ENCODE results near the gene AKT1. TPM values are rescaled to one million over a fixed set of nuclear protein-coding genes. Genes with fewer than 3 reads are reported as not detected.

Gene AKT1
- total RNA-seq, 1 donor from 2014 or later = 144 TPM

DNA sequence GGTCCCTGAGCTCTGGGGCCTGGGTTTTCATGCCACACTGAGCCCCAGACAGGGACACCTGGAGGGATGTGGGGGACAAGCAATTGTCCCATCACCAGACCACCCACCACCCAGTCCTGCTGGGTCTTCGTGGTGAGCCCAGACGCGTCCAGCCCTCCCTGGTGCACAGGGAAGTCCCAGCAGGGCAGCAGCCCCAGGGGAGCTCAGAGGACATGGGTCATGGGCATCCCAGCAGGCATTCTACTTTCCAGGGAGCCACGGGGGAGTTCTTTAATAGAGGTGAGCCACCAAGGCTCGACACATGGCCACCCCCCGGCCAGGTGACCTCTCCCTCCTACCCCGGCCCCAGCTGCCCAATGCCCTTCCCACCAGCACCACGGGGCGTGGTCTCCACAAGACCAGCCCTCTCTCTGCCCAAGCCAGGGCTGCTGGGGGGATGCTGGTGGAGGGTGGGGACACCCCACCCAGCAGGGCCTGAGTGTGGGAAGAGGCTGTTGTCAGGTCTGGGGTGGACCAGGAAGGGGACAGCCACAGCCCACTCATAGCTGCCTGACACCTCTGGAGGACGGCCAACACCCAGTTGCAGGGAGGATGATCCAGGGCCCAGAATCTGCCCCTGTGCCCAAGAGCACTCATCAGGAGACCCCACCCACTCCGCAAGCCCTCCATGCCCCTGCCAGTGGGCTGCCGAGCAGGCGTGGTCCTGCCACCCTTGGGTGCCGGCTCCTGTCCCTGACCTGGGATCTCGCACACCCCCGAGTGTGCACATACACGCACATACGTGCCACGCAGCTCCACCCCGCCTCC is 14.1 kb downstream of the AKT1 start:
- TF ChIP-seq, protein P1, sequence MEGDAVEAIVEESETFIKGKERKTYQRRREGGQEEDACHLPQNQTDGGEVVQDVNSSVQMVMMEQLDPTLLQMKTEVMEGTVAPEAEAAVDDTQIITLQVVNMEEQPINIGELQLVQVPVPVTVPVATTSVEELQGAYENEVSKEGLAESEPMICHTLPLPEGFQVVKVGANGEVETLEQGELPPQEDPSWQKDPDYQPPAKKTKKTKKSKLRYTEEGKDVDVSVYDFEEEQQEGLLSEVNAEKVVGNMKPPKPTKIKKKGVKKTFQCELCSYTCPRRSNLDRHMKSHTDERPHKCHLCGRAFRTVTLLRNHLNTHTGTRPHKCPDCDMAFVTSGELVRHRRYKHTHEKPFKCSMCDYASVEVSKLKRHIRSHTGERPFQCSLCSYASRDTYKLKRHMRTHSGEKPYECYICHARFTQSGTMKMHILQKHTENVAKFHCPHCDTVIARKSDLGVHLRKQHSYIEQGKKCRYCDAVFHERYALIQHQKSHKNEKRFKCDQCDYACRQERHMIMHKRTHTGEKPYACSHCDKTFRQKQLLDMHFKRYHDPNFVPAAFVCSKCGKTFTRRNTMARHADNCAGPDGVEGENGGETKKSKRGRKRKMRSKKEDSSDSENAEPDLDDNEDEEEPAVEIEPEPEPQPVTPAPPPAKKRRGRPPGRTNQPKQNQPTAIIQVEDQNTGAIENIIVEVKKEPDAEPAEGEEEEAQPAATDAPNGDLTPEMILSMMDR (IDR thresholded peaks at IDR 0.05; ENCODE audit: borderline replicate concordance) = no peak
- H3K4me1 ChIP-seq = peaks cover 16% of the 10 kb centered on the region
- DNase-seq = no peak
- H3K4me3 ChIP-seq = no peak overlapping the region
- intact Hi-C loops (cut with micrococcal nuclease) = no loop called here
- H3K27ac ChIP-seq (replicated peaks) = no peak overlapping the region
- H3K27me3 ChIP-seq (ENCODE audit: low read depth) = no peaks in the 10 kb centered on the region
- peaks cover 29% of the 10 kb centered on the region for H3K36me3 ChIP-seq
- no peaks in the 10 kb centered on the region for H3K9me3 ChIP-seq (replicated peaks)

DNA sequence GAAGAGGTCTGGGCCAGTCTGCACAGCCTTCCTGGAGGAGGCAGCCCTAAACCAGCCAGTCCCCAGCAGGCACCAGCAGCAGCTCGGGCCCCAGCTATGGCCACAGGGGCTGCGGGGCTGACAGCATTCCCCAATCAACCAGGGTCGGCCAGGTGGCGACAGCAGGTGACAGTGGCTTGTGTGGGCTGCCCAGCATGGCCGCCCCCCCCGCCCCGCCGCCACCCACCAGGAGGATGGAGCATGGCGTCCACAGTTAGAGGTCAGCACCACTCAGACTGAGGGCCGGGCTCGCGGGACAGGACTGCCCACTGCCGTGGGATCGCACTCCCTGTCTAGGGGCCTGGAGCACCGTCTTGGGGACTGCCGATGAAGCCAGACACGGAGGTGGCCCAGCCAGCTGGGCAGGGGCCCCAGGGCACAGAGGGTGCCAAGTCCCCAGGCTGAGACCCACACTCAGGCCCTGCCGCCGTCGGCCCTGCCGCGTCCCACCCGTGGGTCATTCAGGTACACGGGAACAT is 15.0 kb downstream of the AKT1 start:
- peaks cover 33% of the 10 kb centered on the region for H3K36me3 ChIP-seq

DNA sequence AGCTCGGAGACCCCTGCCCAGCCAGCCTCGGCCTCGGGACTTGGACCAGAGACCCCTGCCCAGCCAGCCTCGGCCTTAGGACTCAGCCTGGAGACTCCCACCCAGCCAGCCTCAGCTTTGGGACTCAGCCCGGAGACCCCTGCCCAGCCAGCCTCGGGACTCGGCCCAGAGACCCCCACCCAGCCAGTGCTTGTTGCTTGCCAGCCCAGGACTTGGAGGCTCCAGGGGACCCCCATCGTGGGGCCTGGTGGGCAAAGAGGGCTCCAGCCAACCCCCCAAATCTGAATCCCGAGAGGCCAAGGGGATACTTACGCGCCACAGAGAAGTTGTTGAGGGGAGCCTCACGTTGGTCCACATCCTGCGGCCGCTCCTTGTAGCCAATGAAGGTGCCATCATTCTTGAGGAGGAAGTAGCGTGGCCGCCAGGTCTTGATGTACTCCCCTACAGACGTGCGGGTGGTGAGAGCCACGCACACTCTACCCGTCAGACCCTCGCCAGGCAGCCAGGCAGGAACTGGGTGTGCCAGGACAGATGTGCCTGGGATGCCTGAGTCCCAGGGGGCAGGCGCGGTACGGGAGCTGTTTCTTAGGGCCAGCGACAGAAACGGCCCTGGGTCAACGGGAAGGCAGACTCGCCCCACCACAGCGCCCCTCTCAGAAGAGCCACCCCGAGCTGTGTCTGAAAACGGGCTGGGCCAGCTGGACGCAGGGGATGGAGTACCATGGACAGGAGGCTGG is 15.6 kb downstream of the AKT1 start:
- H3K27ac ChIP-seq (replicated peaks) = no peak overlapping the region
- TF ChIP-seq, protein P1 (IDR thresholded peaks at IDR 0.05; ENCODE audit: borderline replicate concordance) = no peak
- no peak for DNase-seq
- peaks cover 3% of the 10 kb centered on the region for H3K4me1 ChIP-seq
- intact Hi-C loops (cut with micrococcal nuclease) = no loop called here
- no peaks in the 10 kb centered on the region for H3K27me3 ChIP-seq (ENCODE audit: low read depth)
- H3K4me3 ChIP-seq = no peak overlapping the region
- H3K36me3 ChIP-seq = peaks cover 39% of the 10 kb centered on the region
- no peaks in the 10 kb centered on the region for H3K9me3 ChIP-seq (replicated peaks)

More for the DNA sequence above, 15.0 kb downstream of the AKT1 start:
- H3K4me1 ChIP-seq = peaks cover 9% of the 10 kb centered on the region
- intact Hi-C loops (cut with micrococcal nuclease) = no loop called here
- TF ChIP-seq, protein P1 (IDR thresholded peaks at IDR 0.05; ENCODE audit: borderline replicate concordance) = no peak
- DNase-seq = no peak
- H3K27ac ChIP-seq (replicated peaks) = no peak overlapping the region
- no peak overlapping the region for H3K4me3 ChIP-seq
- H3K9me3 ChIP-seq (replicated peaks) = no peaks in the 10 kb centered on the region
- no peaks in the 10 kb centered on the region for H3K27me3 ChIP-seq (ENCODE audit: low read depth)

DNA sequence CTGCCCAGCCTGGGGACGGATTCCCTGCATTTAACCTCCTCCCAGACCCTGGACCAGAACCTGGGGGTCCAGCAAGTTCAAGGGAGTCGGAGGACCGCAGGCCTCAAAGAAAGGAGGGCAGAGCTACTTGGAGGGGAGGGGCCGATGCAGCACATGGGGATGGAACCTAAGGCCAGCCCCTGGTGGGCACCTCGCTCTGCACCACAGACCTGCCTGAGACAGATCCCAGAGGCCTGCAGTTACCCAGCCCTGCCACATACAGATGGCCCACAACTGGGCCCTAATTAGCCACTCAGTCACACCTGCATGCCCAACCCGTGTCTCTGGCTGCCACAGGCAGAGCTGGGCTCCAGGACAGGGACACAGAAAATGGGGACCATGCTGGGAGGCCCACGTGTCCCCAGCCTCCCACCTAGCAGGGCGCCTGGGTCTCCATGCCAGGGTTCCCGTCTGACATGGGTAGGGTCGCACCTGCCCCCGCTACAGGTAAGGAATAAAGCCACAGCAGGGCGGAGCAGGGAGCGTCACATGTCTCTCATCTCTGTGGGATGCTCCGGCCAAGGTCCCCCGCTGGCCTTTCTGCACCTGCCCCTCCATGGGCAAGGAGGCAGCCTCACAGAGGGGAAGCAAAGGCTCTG is 16.7 kb downstream of the AKT1 start:
- peaks cover 45% of the 10 kb centered on the region for H3K36me3 ChIP-seq

DNA sequence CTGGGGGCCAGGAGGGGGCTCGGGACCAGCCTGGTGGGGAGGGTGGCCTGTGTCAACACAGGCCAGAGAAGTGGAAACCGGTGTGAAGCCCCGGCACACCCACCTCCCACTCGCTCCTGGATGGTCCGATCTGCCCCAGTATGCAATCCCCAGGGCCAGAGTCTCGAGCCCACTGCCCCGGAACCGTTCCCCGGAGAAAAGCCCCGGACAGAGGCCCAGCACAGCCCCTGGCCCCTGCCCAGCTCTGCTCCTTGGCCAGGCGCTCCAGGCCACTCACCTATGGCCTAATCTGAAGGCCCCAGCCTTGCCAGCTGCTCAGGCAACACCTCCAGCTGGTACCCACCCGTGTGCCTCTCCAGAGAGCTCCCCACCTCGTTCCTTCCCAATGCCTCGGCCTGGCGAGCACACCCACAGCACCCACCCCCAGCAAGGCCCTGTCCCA is 17.7 kb downstream of the AKT1 start:
- H3K27me3 ChIP-seq (ENCODE audit: low read depth) = no peaks in the 10 kb centered on the region
- TF ChIP-seq, protein P1 (IDR thresholded peaks at IDR 0.05; ENCODE audit: borderline replicate concordance) = no peak
- no peak for DNase-seq
- H3K4me3 ChIP-seq = no peak overlapping the region
- no peak overlapping the region for H3K27ac ChIP-seq (replicated peaks)
- H3K36me3 ChIP-seq = peaks cover 55% of the 10 kb centered on the region
- no peaks in the 10 kb centered on the region for H3K4me1 ChIP-seq
- no peaks in the 10 kb centered on the region for H3K9me3 ChIP-seq (replicated peaks)
- intact Hi-C loops (cut with micrococcal nuclease) = no loop called here

More for the DNA sequence above, 16.7 kb downstream of the AKT1 start:
- DNase-seq = no peak
- TF ChIP-seq, protein P1 (IDR thresholded peaks at IDR 0.05; ENCODE audit: borderline replicate concordance) = no peak
- Histone ChIP-seq H3K4me3 (no peak overlapping the region), H3K4me1 (no peaks in the 10 kb centered on the region), H3K27me3 (ENCODE audit: low read depth) (no peaks in the 10 kb centered on the region), H3K27ac (replicated peaks) (no peak overlapping the region), H3K9me3 (replicated peaks) (no peaks in the 10 kb centered on the region)
- intact Hi-C loops (cut with micrococcal nuclease) = no loop called here

All from left ventricle myocardium inferior (tissue), 1 donor.